MG63 (cell line): ENCODE results near the gene TINAGL1. TPM values are rescaled to one million over a fixed set of nuclear protein-coding genes. Genes with fewer than 3 reads are reported as not detected.

Experiments
- DNase-seq: peaks from one replicate; pipeline ENCODE4 v3.0.0-alpha.2; 2020
- H3K27me3 ChIP-seq: fragments of 250-450 bp; sonication (Bioruptor Pico); 2 replicates; pipeline ENCODE4 v1.5.1; 2020; ENCODE audit warnings: mild to moderate bottlenecking, moderate library complexity
- H3K36me3 ChIP-seq: fragments of 250-450 bp; sonication (Bioruptor Pico); 2 replicates; pipeline ENCODE4 v1.5.1; 2020; ENCODE audit warnings: mild to moderate bottlenecking, moderate library complexity
- H3K4me3 ChIP-seq: fragments of 250-450 bp; sonication (Bioruptor Pico); 2 replicates; pipeline ENCODE4 v1.5.1; 2020; ENCODE audit warnings: mild to moderate bottlenecking, moderate library complexity
- H3K9me3 ChIP-seq: fragments of 250-450 bp; sonication (Bioruptor Pico); 2 replicates; pipeline ENCODE4 v1.5.1; 2020; ENCODE audit warnings: mild to moderate bottlenecking, moderate library complexity
- total RNA-seq: library from RNA; depleted of rRNA; stranded (reverse); fragments of >200 nt; shearing (Covaris generic); gene quantifications from 2 replicates; pipeline ENCODE4 v1.2.3, GENCODE V29; 2014; ENCODE audit warnings: low replicate concordance

Gene TINAGL1
- total RNA-seq, 1 experiment from 2014 or later, result not detected

DNA sequence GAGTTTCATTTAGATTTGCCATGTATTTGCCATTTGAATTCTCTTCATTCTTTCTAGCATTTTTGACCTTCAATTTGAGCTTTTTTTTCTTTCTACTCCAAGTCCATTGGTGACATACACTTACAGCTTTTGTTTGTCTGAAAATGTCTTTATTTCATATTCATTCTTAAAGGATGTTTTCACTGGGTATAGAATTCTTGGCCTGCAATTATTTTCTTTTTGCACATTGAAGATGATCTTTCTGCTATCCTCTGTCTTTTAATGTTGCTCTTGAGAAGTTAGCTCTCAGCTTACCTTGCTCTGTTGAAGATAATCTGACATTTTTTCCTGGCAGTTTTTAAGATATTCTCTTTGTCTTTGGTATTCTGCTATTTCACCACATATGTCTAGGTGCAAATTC lies 16.6 kb upstream of the TINAGL1 start:
- Histone ChIP-seq H3K36me3 (no peaks in the 10 kb centered on the region), H3K9me3 (no peaks in the 10 kb centered on the region), H3K27me3 (no peaks in the 10 kb centered on the region), H3K4me3 (no peak overlapping the region)
- DNase-seq, result no peak

DNA sequence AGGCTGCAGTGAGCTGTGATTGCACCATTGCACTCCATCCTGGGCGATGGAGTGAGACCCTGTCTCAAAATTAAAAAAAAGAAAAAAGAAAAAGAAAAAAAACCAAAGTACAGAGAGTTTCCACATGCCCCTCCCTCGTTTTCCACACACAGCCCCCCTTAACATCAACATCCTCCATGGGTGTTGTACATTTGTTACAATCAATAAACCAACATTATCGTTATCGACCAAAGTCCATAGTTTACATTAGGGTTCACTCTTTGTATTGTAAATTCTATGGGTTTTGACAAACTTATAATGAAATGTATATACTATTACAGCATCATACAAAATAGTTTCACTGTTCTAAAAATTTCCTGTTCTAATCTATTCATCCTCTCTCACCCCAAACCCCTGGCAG lies 15.9 kb upstream of the TINAGL1 start:
- Histone ChIP-seq H3K4me3 (no peak overlapping the region), H3K36me3 (no peaks in the 10 kb centered on the region), H3K9me3 (no peaks in the 10 kb centered on the region), H3K27me3 (no peaks in the 10 kb centered on the region)
- no peak for DNase-seq

DNA sequence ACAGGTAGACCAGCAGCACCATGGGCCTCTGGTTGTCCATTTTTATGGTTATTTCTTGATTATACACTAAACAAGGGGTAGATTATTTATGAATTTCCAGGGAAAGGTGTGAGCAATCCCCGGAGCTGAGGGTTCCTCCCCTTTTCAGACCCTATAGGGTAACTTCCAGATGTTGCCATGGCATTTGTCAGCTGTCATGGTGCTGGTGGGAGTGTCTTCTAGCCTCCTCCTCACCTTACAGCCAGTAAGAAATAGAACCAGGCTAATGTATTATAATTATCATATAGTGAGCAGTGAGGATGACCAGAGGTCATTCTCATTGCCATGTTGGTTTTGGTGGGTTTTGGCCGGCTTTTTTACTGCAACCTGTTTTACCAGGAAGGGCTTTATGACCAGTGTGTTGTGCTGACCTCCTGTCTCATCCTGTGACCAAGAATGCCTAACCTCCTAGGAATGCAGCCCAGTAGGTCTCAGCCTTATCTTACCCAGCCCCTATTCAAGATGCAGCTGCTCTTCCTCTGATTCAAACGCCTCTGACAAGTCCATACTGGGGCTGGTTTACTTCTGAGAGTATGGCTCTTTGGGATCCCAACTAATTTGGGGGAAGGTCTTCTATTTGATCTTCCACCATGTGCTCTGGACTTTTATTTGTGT lies 13.5 kb upstream of the TINAGL1 start:
- H3K36me3 ChIP-seq, result no peaks in the 10 kb centered on the region
- no peaks in the 10 kb centered on the region for H3K9me3 ChIP-seq
- DNase-seq, result no peak
- no peaks in the 10 kb centered on the region for H3K27me3 ChIP-seq
- no peak overlapping the region for H3K4me3 ChIP-seq

DNA sequence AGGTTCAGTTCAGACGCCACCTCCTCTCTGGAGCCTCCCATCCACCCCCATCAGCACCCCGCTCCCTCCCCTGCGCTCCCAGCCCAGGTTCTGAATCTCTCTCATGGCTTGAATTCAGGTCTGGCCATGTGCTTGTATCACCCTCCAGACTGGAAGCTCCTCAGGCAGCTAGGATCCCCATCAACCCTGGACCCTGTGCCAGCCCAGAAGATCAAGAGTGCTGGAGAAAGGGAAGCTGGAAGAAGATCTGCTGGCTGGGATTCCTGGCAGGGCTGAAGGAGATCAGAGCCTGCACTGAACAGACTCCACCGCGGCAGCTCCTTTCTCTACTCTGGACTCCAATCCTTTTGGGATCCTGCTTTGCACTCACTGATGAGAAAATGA lies 11.7 kb upstream of the TINAGL1 start:
- DNase-seq, result peak; percentile 48
- H3K36me3 ChIP-seq, result no peaks in the 10 kb centered on the region
- H3K27me3 ChIP-seq, result no peaks in the 10 kb centered on the region
- no peak overlapping the region for H3K4me3 ChIP-seq
- no peaks in the 10 kb centered on the region for H3K9me3 ChIP-seq

DNA sequence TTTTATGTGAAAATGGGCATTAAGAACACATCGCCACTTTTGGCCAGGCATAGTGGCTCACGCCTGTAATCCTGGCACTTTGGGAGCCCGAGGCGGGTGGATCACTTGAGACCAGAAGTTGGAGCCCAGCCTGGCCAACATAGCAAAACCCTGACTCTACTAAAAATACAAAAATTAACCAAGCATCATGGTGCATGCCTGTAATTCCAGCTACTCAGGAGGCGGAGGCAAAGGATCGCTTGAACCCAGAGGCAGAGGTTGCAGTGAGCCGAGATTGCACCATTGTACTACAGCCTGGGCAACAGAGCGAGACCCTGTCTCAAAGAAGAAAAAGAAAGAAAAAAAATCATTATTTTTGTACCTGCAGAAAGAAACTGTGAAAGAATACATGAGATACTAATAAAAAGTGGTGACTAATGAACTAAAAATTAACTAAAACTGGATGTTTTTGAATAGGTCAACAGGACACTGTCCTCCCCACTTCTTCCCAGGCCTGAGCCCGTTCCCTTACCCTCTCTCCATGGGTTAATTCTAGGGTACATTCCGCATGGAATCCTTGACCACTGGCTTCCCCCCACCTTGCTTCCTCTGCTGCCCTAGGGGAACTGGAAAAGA lies 8.3 kb upstream of the TINAGL1 start:
- Histone ChIP-seq H3K27me3 (no peaks in the 10 kb centered on the region), H3K4me3 (no peak overlapping the region), H3K9me3 (no peaks in the 10 kb centered on the region), H3K36me3 (no peaks in the 10 kb centered on the region)
- DNase-seq, result peak; percentile 65

DNA sequence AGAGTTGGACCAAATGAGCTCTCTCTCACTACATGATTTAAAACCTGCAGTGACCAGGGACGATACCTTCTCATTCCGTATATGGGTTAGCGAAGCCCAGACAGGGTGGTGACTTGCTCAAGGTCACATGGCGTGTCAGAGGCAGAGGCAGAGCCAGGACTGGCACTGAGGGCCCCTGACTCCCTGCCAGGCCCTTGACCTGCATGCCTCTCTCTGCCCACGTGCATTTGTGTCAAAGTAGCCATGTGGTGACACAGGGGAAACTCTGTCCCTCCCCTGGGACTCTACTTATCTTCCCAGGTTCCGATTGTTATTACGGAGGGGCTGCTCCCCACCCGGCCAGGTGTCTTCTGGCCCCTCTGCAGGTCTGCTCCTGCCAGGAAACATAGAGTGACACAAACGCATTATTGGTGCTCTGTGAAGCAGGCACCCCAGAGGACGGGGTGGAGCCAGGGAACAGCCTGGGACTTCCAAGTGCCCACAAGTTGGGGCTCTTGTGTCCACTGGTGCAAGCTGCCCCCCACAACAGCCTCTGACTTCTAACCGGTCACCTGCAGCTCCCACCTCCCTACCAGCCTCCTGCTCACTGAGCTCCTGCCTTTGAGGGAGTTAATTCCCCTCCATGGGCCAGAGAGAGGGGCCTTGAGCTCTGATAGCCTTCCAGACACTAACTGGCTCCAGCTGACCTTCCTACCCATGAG lies 7.3 kb upstream of the TINAGL1 start:
- Histone ChIP-seq H3K9me3 (no peaks in the 10 kb centered on the region), H3K36me3 (no peaks in the 10 kb centered on the region), H3K27me3 (no peaks in the 10 kb centered on the region), H3K4me3 (no peak overlapping the region)
- no peak for DNase-seq

DNA sequence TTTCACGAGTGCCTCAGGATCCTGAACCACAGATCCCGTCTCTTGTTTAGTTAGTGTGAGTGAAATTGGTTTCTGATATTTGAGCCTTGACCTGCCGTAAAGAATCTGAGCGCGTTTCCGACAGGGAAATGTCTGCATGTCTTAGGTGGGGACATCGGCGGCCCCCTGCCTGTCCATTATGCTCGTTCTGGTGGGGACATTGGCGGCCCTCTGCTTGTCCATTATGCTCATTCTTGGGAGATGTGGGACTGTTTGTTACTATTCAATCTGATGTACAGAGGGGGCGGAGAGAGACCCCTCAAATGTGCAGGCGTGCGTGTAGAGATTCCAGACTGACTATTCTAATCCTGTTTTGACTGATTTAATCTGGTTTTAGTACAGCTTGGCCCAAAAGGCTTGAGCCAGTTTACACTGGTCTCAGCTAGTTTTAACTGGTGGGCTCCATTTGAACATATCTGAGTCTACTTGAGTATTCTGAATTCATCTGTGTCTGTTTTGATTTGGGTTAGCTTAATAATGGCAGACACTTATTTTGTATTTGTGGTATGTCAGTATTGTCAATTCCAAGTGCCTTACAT lies 6.6 kb upstream of the TINAGL1 start:
- H3K27me3 ChIP-seq, result no peaks in the 10 kb centered on the region
- H3K4me3 ChIP-seq, result no peak overlapping the region
- no peak for DNase-seq
- H3K9me3 ChIP-seq, result no peaks in the 10 kb centered on the region
- no peaks in the 10 kb centered on the region for H3K36me3 ChIP-seq

DNA sequence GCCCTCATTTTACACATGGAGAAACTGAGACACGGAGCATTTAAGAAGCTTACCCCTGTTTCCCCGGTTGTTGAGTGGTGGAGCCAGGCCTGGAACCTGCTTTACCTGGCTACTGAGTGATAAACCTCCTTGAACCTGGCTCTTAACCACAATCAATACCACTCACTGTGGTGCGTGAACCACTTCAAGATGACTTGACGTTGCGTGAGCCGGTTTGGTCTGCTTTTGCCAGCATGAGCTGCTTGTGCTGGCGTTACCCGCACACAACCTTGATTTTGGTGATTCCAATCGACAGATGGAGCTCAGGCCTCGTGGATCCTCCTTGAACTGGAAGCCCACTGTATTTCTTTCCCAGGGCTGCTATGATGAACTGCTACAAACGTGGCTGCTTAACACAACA lies 6.1 kb upstream of the TINAGL1 start:
- H3K4me3 ChIP-seq, result no peak overlapping the region
- no peaks in the 10 kb centered on the region for H3K36me3 ChIP-seq
- DNase-seq, result no peak

DNA sequence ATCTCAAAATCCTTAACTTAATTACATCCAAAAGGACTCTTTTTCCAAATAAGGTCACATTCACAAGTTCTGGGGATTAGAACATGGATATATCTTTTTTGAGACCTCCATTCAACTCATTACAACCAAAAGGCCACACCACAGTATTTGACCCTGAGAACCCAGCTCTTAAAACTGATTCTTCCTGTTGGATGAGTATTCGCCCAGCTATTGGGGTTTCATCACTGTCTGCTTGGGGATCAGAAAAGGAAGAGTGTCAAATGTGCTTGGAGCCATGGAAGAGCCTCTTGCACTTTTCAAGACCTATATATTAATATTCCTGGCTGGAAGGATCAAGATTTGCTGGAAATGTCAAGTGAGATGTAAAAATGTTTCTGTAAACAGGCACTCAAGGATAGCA lies 5.4 kb upstream of the TINAGL1 start:
- DNase-seq, result no peak
- Histone ChIP-seq H3K27me3 (no peaks in the 10 kb centered on the region), H3K36me3 (no peaks in the 10 kb centered on the region), H3K9me3 (no peaks in the 10 kb centered on the region), H3K4me3 (no peak overlapping the region)

More for the DNA sequence above, 6.1 kb upstream of the TINAGL1 start:
- Histone ChIP-seq H3K27me3 (no peaks in the 10 kb centered on the region), H3K9me3 (no peaks in the 10 kb centered on the region)

DNA sequence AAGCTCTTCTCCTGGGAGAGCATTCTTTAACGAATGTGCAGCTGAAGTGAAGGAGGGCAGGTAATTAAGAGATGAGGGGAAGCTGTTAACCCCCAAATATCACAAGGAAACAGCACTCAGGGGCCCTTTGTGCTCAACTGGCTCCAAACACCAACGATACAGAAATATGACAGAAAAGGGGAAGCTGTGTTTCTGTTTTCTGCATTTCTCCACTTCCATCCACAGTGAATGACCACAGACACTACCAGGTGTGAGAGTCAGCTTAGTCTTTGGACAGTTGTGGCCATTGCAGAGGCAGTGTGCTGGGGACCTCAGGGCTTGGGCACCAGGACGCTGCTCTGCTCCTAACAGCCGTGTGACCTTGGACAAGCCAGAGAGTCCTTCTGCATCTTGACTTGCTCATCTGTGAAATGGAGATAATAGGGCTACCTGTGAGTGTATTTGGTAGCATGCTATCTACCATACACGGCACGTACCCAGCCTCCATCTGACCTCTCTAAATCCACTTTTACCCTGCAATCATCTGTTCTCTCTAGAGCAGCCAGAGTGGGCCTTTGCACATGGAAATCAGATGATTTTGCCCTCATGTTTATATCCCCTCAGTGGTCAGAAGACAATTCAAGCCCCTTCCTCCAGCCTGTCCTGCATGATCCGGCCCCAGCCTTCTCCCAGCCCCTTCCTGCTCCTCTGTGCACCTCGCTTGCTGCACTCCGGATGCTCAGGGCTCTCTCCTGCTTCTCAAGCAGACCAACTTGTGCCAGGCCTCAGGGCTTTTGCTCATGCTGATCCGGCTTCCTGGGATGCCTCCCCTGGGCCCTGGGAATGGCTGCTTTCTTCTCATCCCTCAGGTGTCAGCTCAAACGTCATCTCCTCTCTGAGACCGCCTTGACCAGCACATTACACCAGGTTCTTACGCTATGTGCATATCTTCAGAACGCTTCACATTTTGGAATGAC lies 4.7 kb upstream of the TINAGL1 start:
- Histone ChIP-seq H3K27me3 (no peaks in the 10 kb centered on the region), H3K9me3 (no peaks in the 10 kb centered on the region), H3K4me3 (no peak overlapping the region), H3K36me3 (no peaks in the 10 kb centered on the region)
- DNase-seq, result no peak

DNA sequence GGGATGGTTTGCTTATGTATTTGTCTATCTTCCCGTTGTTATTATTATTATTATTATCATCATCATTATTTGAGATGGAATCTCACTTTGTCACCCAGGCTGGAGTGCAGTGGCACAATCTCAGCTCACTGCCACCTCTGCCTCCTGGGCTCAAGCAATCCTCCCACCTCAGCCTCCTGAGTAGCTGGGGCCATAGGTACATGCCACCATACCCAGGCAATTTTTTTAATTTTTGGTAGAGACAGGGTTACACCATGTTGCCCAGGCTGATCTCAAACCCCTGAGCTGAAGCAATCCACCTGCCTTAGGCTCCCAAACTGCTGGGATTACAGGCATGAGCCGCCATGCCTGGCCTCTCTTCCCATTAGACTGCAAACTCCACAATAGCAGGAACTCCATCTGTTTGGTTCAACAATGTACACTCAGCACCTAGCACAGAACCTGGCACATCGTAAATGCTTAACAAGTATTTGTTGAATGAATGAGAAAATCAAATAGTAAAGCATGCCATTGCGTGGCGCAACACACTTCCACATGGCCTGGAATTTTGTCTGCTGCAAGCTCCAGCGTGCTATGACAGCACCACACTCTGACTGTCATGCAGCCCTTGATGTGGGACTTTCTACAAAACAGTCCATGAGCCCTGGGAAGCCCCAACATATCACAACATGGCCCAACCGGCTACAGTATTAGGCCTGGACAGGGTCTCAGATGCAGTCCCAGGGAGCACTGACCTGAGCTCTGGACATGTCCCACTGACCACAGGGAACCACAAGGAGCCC lies 3.8 kb upstream of the TINAGL1 start:
- Histone ChIP-seq H3K36me3 (no peaks in the 10 kb centered on the region), H3K9me3 (no peaks in the 10 kb centered on the region), H3K4me3 (no peak overlapping the region), H3K27me3 (no peaks in the 10 kb centered on the region)
- DNase-seq, result no peak

DNA sequence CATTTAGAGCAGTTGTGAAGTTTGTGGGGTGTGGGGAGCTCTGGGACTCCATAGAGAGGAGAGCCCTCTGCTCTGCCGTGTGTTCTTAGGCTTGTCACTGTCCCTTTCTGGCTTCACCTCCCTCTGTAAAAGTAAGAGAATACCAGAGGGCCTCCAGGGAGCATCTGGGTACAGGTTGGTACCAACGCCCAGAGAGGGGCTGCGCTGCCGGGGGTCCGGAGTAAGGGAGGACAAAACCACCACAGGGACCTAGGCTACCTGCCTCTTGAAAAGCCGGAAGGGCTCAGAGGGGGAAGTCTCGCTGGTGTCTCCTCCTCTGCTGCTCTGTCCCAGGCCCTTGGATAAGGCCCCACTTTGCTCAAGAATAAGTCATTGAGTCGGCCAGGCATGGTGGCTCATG lies 3.1 kb upstream of the TINAGL1 start:
- H3K36me3 ChIP-seq, result no peaks in the 10 kb centered on the region
- no peak overlapping the region for H3K4me3 ChIP-seq
- H3K9me3 ChIP-seq, result no peaks in the 10 kb centered on the region
- DNase-seq, result no peak
- H3K27me3 ChIP-seq, result no peaks in the 10 kb centered on the region

DNA sequence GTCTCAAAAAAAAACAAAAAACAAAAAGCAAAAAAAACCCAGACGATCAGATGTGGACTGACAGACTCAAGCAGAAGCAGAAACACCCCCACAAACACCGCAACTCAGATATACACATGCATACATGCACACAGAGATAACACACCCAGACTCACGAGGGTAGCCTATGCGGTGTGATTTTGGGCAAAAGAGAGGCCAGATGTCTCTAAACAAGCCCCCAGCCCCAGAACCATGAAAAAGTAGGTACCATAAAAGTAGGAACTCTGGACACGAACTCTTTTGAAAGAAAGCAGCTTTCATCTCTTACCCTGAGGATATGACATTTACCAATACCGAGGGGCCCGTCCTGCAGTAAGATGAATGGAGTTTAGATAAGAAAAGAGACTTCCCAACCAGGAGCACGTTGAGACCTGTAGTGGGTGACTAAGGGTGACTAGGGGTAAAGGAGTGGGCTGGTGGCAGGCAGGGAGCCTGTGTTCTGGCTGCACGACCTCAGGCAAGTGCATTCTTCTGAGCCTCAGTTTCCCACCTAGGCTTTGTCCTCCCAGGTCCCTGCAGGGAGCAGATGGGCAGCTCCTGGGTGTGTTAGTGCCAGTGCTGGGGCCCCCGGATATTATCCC lies 1.5 kb upstream of the TINAGL1 start:
- Histone ChIP-seq H3K9me3 (no peaks in the 10 kb centered on the region), H3K4me3 (no peak overlapping the region), H3K36me3 (no peaks in the 10 kb centered on the region), H3K27me3 (no peaks in the 10 kb centered on the region)
- no peak for DNase-seq

DNA sequence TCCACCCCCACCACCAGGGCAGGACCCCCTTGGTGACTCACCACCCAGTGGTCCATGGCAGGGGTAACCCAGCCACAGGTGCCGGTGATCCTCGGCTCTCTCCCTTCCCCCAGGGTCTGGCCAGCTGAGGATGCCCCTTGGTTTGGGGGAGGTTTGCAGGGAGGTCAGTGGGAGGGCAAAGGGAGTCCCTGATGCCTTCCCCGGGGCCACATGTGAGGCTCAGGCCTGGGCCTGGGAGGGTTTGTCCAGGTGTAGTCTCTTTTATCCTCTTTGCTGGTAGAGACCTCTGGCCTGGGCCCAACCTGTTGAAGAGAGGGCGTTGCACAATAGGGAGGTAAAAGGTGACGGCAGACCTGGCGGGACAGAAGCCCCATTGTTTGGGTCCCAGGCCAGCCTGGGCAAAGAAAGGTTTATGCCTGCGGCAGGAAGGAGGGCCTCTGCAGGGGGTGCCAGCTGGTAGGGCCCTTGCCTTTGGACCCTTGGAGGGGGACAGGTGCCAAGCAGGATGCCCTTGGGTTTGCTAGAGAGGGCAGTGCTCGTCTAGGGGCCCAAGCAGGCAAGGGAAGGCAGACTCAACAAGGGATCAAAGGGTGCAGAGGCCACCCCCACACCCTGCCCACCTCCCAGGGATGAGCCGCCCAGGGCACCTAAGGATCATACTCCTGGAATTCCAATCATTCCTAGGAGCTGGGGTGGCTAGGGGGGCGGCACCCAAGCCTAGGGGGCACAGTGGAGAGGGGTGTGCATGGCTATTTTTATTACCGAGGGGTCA lies 760 bp upstream of the TINAGL1 start:
- H3K4me3 ChIP-seq, result no peak overlapping the region
- DNase-seq, result no peak
- H3K9me3 ChIP-seq, result no peaks in the 10 kb centered on the region
- H3K27me3 ChIP-seq, result no peaks in the 10 kb centered on the region
- no peaks in the 10 kb centered on the region for H3K36me3 ChIP-seq
